Lung (tissue), 12 donors: Measurements from ENCODE around the gene SLMAP. TPM values are rescaled to one million over a fixed set of nuclear protein-coding genes. Genes with fewer than 3 reads are reported as not detected.
"Not testable (repeated sequence)": the region's sequence is repeated elsewhere in the genome, so short reads cannot be mapped to it uniquely, and the experiment has no call there.

Source experiments
- ATAC-seq: fragments of 200-7000 bp; cut with Tn5 transposase; one replicate; pipeline ENCODE4 v1.9.1; 2020; ENCODE audit warnings: moderate number of reproducible peaks; ENCODE audit not compliant: insufficient read depth, low FRiP score
- DNase-seq, 3 donors: peaks; one replicate each; pipeline ENCODE4 v3.0.0-alpha.2; 2013 to 2017
- H3K27ac ChIP-seq, 2 donors: one replicate each; pipeline ENCODE4 v1.5.1; 2013; ENCODE audit warnings: mild to moderate bottlenecking in 2 of 2, moderate library complexity in 2 of 2, control low read depth in 1 of 2, inconsistent platforms in 1 of 2, low read depth in 1 of 2, low read length in 1 of 2
- H3K27me3 ChIP-seq, 3 donors: one replicate each; pipeline ENCODE4 v1.5.1; 2013; ENCODE audit warnings: low read length in 2 of 3; ENCODE audit not compliant: control insufficient read depth in 3 of 3, insufficient read depth in 3 of 3
- H3K36me3 ChIP-seq, 4 donors: one replicate each; pipeline ENCODE4 v1.5.1; 2013; ENCODE audit warnings: low read length in 4 of 4, mild to moderate bottlenecking in 1 of 4, moderate library complexity in 1 of 4; ENCODE audit not compliant: control insufficient read depth in 4 of 4, insufficient read depth in 4 of 4
- H3K4me1 ChIP-seq, 5 donors: one replicate each; pipeline ENCODE4 v1.5.1; 2013; ENCODE audit warnings: low read length in 5 of 5, mild to moderate bottlenecking in 2 of 5, moderate library complexity in 1 of 5; ENCODE audit not compliant: control insufficient read depth in 5 of 5, insufficient read depth in 5 of 5
- H3K4me3 ChIP-seq: one replicate; pipeline ENCODE4 v1.5.1; 2013; ENCODE audit warnings: mild to moderate bottlenecking, control low read depth, moderate library complexity
- H3K9ac ChIP-seq, 2 donors: one replicate each; pipeline ENCODE4 v1.5.1; 2013; ENCODE audit warnings: low read length in 2 of 2, control low read depth in 1 of 2; ENCODE audit not compliant: insufficient read depth in 1 of 2
- H3K9me3 ChIP-seq, 4 donors: one replicate each; pipeline ENCODE4 v1.5.1; 2013; ENCODE audit warnings: low read length in 3 of 4, mild to moderate bottlenecking in 1 of 4, moderate library complexity in 1 of 4; ENCODE audit not compliant: control insufficient read depth in 4 of 4, insufficient read depth in 3 of 4
- CTCF ChIP-seq: IDR thresholded peaks from 2 replicates; pipeline ENCODE4 v1.5.1; 2012; ENCODE audit warnings: mild to moderate bottlenecking; ENCODE audit errors: control extremely low read depth, extremely low read depth
- WGBS, 2 donors: extraction: QIAGEN DNeasy Blood & Tissue Kit; methylation state at CpG; one replicate each; pipeline ENCODE4 v1.1.7; 2013; 5-methylcytosine and 5-hydroxymethylcytosine counted together
- polyA plus RNA-seq, 2 donors: library from polyadenylated mRNA; stranded (reverse); fragments of 200-250 nt; gene quantifications; one replicate each; pipeline ENCODE4 v1.2.1, GENCODE V29; 2013
- total RNA-seq, 2 donors: library from RNA; depleted of rRNA in 1 of 2; stranded (reverse); fragments of >200 nt in 1 of 2; gene quantifications; one replicate each; pipeline ENCODE4 v1.2.1, GENCODE V29; 2014 to 2021
- donor health status: control.
- donor health status: control.
- donor health status: Bipolar disorder and iron deficiency.
- donor health status: healthy.
- donor health status: DM: yes; HTN: yes; CAD: no.

The SLMAP gene
- total and polyA plus RNA-seq, 4 donors = 11.4 to 118 (median 47.2) TPM

GRCh38 chr3:57862894-57863293 lies 106.8 kb downstream of the SLMAP start:
- TF ChIP-seq CTCF = no peak
- no peaks in the 10 kb centered on the region for H3K4me1 ChIP-seq
- no peak overlapping the region for H3K27ac ChIP-seq
- H3K36me3 ChIP-seq = peaks cover 5 to 16% (median 10%) of the 10 kb centered on the region in 4 donors
- no peak overlapping the region for H3K9ac ChIP-seq
- no peaks in the 10 kb centered on the region for H3K9me3 ChIP-seq
- ATAC-seq (no peak), DNase-seq (no peak)
- H3K4me3 ChIP-seq = no peak overlapping the region
- H3K27me3 ChIP-seq = no peaks in the 10 kb centered on the region

- H3K27ac ChIP-seq = no peak overlapping the region
- DNase-seq (no peak), ATAC-seq (no peak)
- no peaks in the 10 kb centered on the region for H3K4me1 ChIP-seq
- peaks cover 5 to 16% (median 12%) of the 10 kb centered on the region in 4 donors for H3K36me3 ChIP-seq
- H3K4me3 ChIP-seq = no peak overlapping the region
- no peaks in the 10 kb centered on the region for H3K27me3 ChIP-seq
- TF ChIP-seq CTCF = no peak
- H3K9me3 ChIP-seq = no peaks in the 10 kb centered on the region
- WGBS, 2 donors = 87 to 92% methylated on average over 2 of the region's 2 CpGs
- H3K9ac ChIP-seq = no peak overlapping the region
Measured at GRCh38 chr3:57863380-57863779, 107.3 kb downstream of the SLMAP start.

- peaks cover 5 to 13% (median 9%) of the 10 kb centered on the region in 4 donors for H3K36me3 ChIP-seq
- H3K27me3 ChIP-seq = no peaks in the 10 kb centered on the region
- no peak for ATAC-seq
- no peaks in the 10 kb centered on the region for H3K4me1 ChIP-seq
- H3K27ac ChIP-seq = no peak overlapping the region
- no peak overlapping the region for H3K9ac ChIP-seq
- no peaks in the 10 kb centered on the region for H3K9me3 ChIP-seq
- TF ChIP-seq CTCF = no peak
- H3K4me3 ChIP-seq = no peak overlapping the region
- 17 to 20% methylated on average over 1 of the region's 1 CpG for WGBS, 2 donors
- DNase-seq = peak in 2 of 3 donors; percentile 17 to 34
Measured at GRCh38 chr3:57864853-57865252, 108.7 kb downstream of the SLMAP start.

GRCh38 chr3:57869110-57869509 lies 113.0 kb downstream of the SLMAP start:
- not testable (repeated sequence) for H3K36me3 ChIP-seq, H3K27ac ChIP-seq
- 100% methylated on average over 1 of the region's 1 CpG for WGBS, 2 donors

More at GRCh38 chr3:57869110-57869509, 113.0 kb downstream of the SLMAP start:
- ATAC-seq, H3K4me3 ChIP-seq, H3K9me3 ChIP-seq, H3K9ac ChIP-seq, H3K27me3 ChIP-seq, H3K4me1 ChIP-seq, DNase-seq: not testable (repeated sequence)
